T-helper 1 cell (primary cell): Measurements from ENCODE around the gene TMOD2.

Experiments
- DNase-seq, 5 donors: peaks; one replicate each; pipeline ENCODE4 v3.0.0-alpha.2; 2012 to 2020

The TMOD2 gene

GRCh38 chr15:51863131-51863530 lies 111.7 kb downstream of the TMOD2 start:
- no peak for DNase-seq

- no peak for DNase-seq
Observed at GRCh38 chr15:51864408-51865056, 113.1 kb downstream of the TMOD2 start.

- DNase-seq = no peak
Observed at GRCh38 chr15:51865317-51865716, 113.9 kb downstream of the TMOD2 start.
